Measurements from ENCODE around the gene DAPK3.

GRCh38 chr19:3914199-3914598 lies 56.7 kb downstream of the DAPK3 start:
- no peak for TF ChIP-seq EZH2 (IDR thresholded peaks at IDR 0.05; ENCODE audit: insufficient read depth, poor library complexity, severe bottlenecking)
- TF ChIP-seq EZH2phosphoT487 (IDR thresholded peaks at IDR 0.05; ENCODE audit: insufficient read depth, low read depth), result no peak
